ENCODE measurements around the gene MPHOSPH10. TPM values are rescaled to one million over a fixed set of nuclear protein-coding genes. Genes with fewer than 3 reads are reported as not detected.
"Not testable (repeated sequence)": the region's sequence is repeated elsewhere in the genome, so short reads cannot be mapped to it uniquely, and the experiment has no call there.

The MPHOSPH10 gene
- total RNA-seq, 1 experiment from 2014 or later: 34.1 TPM

GRCh38 chr2:71130905-71131244 lies 441 bp downstream of the MPHOSPH10 start:
- CTCF ChIA-PET: no interaction called here
- peaks cover 10% of the 10 kb centered on the region for H3K4me1 ChIP-seq (ENCODE audit: control insufficient read depth, insufficient read depth, low read length)
- H3K36me3 ChIP-seq (ENCODE audit: control insufficient read depth, insufficient read depth, low read length): peaks cover 29% of the 10 kb centered on the region
- POLR2A ChIA-PET: no interaction called here
- H3K9me3 ChIP-seq (ENCODE audit: control insufficient read depth, insufficient read depth, low read depth, low read length): no peaks in the 10 kb centered on the region
- intact Hi-C loops (cut with micrococcal nuclease; ENCODE audit: unreplicated experiment) (no loop called here), in situ Hi-C loops (cut with HindIII; ENCODE audit: low pct_unique_long_range_greater_than_20kb, low sequenced_read_pairs) (no loop called here)
- no peak; the same call in 1 of the 2 replicates for ATAC-seq
- BruUV-seq (replicated peaks): no TSS peak
- H3K4me3 ChIP-seq (ENCODE audit: low read depth in 2 of 2, low read length in 2 of 2): peak overlapping the region; percentile 98 to 99
- no peak for DNase-seq (ENCODE audit: low read depth, low spot score)
- H3K27me3 ChIP-seq (ENCODE audit: control insufficient read depth, insufficient read depth, low read length): no peaks in the 10 kb centered on the region
- TF ChIP-seq REST (IDR thresholded peaks at IDR 0.05; ENCODE audit: insufficient read depth in 1 of 2, low read depth in 2 of 2, low read length in 1 of 2) (no peak), CTCF (IDR thresholded peaks at IDR 0.05) (no peak), SIN3A (IDR thresholded peaks at IDR 0.05; ENCODE audit: borderline replicate concordance, insufficient read depth, low read depth, low read length) (no peak), TCF7L2 (IDR thresholded peaks at IDR 0.05; ENCODE audit: low read depth, low read length) (no peak), POLR2AphosphoS5 (IDR thresholded peaks at IDR 0.05; ENCODE audit: low read depth, low read length) (no peak)
- H3K27ac ChIP-seq (ENCODE audit: low read length): peak overlapping the region; percentile 91

- CTCF ChIA-PET; ATAC-seq; H3K27me3 ChIP-seq (ENCODE audit: control insufficient read depth, insufficient read depth, low read length); intact Hi-C loops (cut with micrococcal nuclease; ENCODE audit: unreplicated experiment); in situ Hi-C loops (cut with HindIII; ENCODE audit: low pct_unique_long_range_greater_than_20kb, low sequenced_read_pairs); DNase-seq (ENCODE audit: low read depth, low spot score); H3K9me3 ChIP-seq (ENCODE audit: control insufficient read depth, insufficient read depth, low read depth, low read length); BruUV-seq (replicated peaks); POLR2A ChIA-PET: not testable (repeated sequence)
- Histone ChIP-seq H3K36me3 (ENCODE audit: control insufficient read depth, insufficient read depth, low read length) (peaks cover 32% of the 10 kb centered on the region), H3K4me1 (ENCODE audit: control insufficient read depth, insufficient read depth, low read length) (peaks cover 10% of the 10 kb centered on the region), H3K27ac (ENCODE audit: low read length) (peak overlapping the region; percentile 91), H3K4me3 (ENCODE audit: low read depth in 2 of 2, low read length in 2 of 2) (peak overlapping the region; percentile 98 to 99)
Measured at GRCh38 chr2:71131387-71132166, 1.1 kb downstream of the MPHOSPH10 start.

- BruUV-seq (replicated peaks): no TSS peak
- no peak overlapping the region for H3K4me3 ChIP-seq (ENCODE audit: low read depth in 2 of 2, low read length in 2 of 2)
- no peaks in the 10 kb centered on the region for H3K9me3 ChIP-seq (ENCODE audit: control insufficient read depth, insufficient read depth, low read depth, low read length)
- TF ChIP-seq SIN3A (IDR thresholded peaks at IDR 0.05; ENCODE audit: borderline replicate concordance, insufficient read depth, low read depth, low read length) (no peak), TCF7L2 (IDR thresholded peaks at IDR 0.05; ENCODE audit: low read depth, low read length) (no peak), POLR2AphosphoS5 (IDR thresholded peaks at IDR 0.05; ENCODE audit: low read depth, low read length) (no peak), REST (IDR thresholded peaks at IDR 0.05; ENCODE audit: insufficient read depth in 1 of 2, low read depth in 2 of 2, low read length in 1 of 2) (no peak), CTCF (IDR thresholded peaks at IDR 0.05) (no peak)
- CTCF ChIA-PET: no interaction called here
- POLR2A ChIA-PET: interaction anchor here (0.8 kb wide), 1 partner anchor 16 kb away, joined by 3 read pairs; no protein-coding TSS in a partner anchor
- no peak overlapping the region for H3K27ac ChIP-seq (ENCODE audit: low read length)
- ATAC-seq (no peak), DNase-seq (ENCODE audit: low read depth, low spot score) (no peak)
- H3K4me1 ChIP-seq (ENCODE audit: control insufficient read depth, insufficient read depth, low read length): peaks cover 6% of the 10 kb centered on the region
- peaks cover 45% of the 10 kb centered on the region for H3K36me3 ChIP-seq (ENCODE audit: control insufficient read depth, insufficient read depth, low read length)
- in situ Hi-C loops (cut with HindIII; ENCODE audit: low pct_unique_long_range_greater_than_20kb, low sequenced_read_pairs): no loop called here
- H3K27me3 ChIP-seq (ENCODE audit: control insufficient read depth, insufficient read depth, low read length): no peaks in the 10 kb centered on the region
- intact Hi-C loops (cut with micrococcal nuclease; ENCODE audit: unreplicated experiment): no loop called here
Measured at GRCh38 chr2:71133603-71134002, 3.2 kb downstream of the MPHOSPH10 start.
